ENCODE results near the gene NFIA.
"Not testable (repeated sequence)": the region's sequence is repeated elsewhere in the genome, so short reads cannot be mapped to it uniquely, and the experiment has no call there.

The NFIA gene

GRCh38 chr1:61448914-61449313 is 366.6 kb downstream of the NFIA start:
- DNase-seq = no peak

DNA sequence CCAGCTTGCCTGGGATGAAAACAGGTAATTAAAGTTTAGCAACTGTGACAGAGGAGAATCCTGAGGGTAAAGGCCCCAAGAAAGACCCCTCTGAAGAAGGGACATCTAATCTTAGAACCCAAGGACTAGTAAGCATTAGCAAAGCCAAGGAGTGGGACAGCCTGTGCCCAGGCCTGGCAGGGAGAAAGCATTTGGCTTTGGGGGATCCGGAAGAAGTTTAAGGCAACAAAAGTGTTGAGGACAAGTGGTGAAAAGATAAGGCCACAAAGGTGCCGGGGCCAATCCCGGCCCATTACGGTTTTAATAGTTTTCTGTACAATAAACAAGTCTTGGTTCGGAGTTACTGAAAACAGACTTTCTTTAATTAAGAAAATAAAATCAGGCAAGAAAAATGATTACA is 367.0 kb downstream of the NFIA start:
- no peak for DNase-seq

DNA sequence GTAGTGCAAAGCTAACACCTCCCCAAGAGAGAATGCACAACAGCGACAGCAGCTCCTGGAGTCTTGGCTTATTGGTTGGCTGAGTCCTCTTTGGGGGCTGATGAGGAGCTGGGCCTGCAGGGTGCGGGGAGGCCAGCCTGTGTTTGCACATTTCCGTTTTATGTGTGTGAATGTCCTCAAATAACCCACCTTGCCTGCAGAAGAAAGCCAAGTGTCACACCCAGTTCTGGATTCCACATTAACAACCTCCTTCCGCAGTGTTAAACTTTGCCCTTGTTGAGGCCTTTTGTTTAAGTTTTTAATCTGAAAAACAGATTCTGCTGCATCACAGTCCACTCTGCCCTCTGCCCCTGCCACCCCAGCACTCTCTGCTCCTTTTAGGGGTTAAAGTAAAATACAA is 368.1 kb downstream of the NFIA start:
- no peak for DNase-seq

- no peak for DNase-seq
Observed at GRCh38 chr1:61450872-61451571, 368.7 kb downstream of the NFIA start.

GRCh38 chr1:61451572-61451968 is 369.2 kb downstream of the NFIA start:
- DNase-seq = no peak

GRCh38 chr1:61452176-61453035 is 370.0 kb downstream of the NFIA start:
- DNase-seq = no peak

- peak; percentile 73 for DNase-seq
Observed at GRCh38 chr1:61453111-61453961, 371.0 kb downstream of the NFIA start.

GRCh38 chr1:61455400-61455799 is 373.0 kb downstream of the NFIA start:
- no peak for DNase-seq

DNA sequence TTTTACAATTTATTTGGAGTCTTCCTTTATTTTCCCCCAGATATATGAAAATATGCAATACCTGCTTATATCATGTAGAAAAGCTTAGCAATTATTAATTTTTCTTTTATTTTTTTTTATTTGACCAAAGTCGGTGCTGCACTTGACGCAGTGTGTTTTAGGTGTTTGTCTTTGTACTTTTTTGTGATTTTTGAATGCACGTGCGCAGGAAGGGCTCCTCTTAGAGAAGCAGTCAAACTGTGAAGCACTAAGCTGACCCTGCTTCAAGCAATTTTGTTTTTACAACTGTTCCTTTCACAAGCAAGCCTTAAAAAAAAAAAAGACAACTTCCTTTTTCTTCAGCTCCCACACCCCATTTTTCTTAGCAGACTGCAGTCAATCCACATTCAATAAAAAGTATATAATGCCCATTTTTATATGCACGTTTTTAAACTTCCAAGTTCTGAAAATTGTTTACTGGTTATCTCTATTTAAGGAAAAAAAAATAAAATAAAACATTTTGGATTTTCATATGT is 375.2 kb downstream of the NFIA start:
- DNase-seq = no peak

GRCh38 chr1:61459345-61459744 is 377.0 kb downstream of the NFIA start:
- DNase-seq = peak; percentile 78

DNA sequence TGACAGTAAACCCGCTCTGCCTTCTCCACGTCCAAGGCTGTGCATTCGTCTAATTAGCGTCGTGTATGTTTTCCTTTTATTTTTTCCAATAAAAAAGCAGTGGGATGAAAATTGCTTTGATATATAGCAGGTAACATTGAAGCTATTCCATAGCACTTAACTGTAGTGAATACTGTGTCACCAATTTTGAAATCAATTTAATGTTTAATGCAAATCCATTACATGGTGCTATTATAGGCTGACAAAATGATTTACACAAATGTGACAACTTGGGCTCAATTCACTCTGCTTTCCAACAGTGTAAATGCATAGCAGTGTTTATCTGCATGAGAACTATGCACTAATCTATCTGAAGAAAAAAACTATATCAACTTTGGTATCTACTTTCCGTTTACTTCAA is 377.8 kb downstream of the NFIA start:
- no peak for DNase-seq

GRCh38 chr1:61461406-61462384 is 379.3 kb downstream of the NFIA start:
- no peak for DNase-seq

DNA sequence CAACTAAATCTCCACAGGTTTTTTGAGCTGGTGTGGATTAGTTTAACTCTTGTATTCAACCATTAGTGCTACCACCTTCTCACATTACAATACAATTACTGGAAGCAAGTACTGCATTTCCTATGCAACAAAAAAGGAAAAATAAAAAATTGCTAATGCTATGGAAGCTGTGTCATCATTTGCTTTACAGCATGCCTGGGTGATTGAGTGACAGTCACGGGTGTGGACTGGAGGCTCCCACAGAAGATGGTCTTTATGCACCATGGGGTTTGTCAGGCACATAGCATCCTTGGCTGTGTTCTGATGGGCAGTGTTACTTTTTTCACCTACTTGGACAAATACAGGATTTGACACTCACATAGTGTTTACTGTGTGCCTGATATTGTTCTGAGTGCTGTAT is 380.3 kb downstream of the NFIA start:
- DNase-seq = no peak

- DNase-seq = no peak
Observed at GRCh38 chr1:61463220-61463619, 380.9 kb downstream of the NFIA start.

DNA sequence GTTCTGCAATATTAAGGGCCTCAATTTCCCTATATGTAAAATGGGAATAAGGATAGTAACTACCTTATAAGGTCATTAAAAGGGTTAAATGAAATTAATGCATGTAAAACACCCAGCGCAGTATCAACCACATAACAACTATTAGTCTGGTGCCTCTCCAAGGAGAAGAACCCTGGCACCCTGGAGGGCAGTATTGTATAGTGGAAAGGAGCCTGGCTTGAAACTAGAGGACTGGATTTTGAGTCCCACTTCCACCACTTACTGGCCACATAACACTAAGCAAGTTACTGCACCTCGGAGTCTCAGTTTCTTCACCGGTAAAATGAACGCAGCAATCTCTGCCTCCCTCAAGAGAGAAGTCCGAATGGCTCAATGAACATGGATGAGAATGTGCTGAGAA is 385.5 kb downstream of the NFIA start:
- DNase-seq = not testable (repeated sequence)

DNA sequence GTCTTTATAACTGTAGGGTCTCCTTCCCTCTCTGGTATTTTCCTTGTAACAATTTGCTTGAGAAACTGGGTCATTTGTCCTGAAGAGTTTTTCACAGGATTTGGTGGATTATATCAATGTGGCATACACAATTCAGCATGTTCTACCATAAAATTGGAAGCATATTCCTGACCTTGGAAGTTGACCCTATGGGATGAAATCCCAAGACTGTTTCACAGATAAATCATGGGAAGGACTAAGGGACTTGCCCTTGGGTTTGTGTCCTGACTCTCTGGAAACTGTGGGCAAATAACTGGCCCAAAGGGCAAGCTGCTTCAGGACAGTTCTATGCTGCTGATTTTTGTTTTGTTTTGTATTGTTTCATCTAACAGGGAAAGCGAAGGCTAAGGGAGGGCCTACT is 387.0 kb downstream of the NFIA start:
- no peak for DNase-seq

DNA sequence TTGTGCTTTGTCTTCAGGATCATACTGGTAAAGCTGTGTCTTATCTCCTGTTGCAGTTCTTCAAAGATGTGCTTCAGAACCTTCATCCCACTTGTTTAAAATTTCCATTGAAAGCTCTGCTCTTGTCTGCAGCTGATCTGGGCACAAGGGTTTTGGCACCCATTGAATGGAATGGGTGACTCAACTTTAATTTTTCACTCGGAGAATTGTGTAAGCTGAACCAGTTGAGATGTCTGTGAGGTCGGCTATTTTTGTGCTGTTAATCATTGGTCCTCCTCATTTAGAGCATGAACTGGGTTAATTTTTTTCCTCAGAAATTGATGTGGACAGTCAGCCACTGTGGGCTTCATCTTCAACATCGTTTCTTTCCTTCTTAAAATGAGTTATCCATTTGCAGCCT is 390.5 kb downstream of the NFIA start:
- DNase-seq = no peak

DNA sequence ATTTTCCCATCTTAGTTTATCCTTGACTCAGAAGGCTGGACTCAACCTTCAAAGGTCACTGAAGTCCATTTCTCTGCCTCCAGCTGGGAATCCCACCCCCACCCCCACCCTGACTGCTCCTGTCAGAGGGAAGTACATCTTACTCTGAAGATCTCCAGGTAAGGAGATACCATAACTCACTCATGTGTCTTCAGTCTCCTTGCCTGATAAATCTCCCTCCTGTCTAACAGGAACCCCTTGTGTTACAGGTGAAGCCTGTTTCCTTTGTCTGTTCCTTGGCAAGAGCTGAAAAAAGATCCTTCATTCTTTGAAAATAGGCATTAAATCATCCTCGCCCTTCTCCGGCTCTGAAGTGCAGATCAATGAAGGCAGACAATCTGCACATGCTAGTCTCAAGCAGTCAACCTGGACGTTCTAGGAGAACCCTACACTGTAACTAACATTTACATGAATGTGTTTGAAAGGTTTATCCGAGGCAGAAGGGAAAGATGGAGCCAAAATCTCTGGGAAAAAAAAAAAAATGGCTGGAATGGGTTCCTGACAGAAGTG is 392.0 kb downstream of the NFIA start:
- no peak for DNase-seq

GRCh38 chr1:61474963-61475362 is 392.6 kb downstream of the NFIA start:
- no peak for DNase-seq

DNA sequence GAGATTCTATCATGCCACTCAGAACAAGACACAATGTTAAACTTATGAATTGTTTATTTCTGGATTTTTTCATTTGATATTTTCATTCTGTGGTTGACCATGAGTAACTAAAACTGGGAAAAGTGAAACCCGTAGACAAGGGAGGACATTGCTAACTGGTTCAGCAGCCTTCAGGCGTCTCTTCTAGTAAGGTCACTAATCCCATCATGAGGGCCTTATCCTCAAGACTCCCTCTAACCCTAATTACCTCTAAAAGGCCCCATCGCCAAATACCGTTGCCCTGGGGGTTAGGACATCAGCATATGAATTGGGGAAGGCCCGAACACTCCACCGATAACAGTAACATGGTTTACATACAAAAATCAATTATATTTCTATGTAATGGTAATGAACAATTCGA is 394.9 kb downstream of the NFIA start:
- DNase-seq = no peak

DNA sequence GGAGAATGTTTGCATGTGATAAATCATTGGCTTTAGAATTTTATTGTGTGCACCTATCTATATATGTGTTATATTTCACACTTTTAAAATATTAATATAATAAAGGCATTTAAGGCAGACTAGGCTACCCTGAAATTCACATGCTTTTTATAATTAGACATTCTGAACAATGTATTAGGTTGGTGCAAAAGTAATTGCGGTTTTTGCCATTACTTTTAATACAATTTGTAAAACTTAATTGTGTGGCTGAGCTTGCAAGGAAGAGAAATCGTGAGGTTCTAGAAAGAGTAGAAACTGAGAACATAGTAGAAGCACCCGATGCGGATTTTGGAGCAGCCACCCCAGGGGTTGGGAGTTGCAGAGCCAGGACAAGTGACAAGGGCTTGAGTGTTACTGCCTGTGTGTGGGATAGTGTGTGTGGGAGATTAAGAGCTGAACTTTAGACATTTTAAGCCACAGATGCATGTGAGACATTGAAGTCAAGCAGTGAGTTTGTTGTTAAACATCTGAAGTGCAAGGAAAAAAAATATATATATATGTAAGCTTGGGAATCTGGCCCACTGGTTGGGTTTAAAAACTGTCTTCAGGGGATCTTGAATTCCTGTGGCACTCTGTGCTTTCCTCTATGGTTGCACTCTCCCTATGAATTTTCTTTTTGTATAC is 398.0 kb downstream of the NFIA start:
- DNase-seq = no peak
